Sigmoid colon (tissue), 7 donors: Measurements from ENCODE around the gene SEC63. TPM values are rescaled to one million over a fixed set of nuclear protein-coding genes. Genes with fewer than 3 reads are reported as not detected.
"Not testable (repeated sequence)": the region's sequence is repeated elsewhere in the genome, so short reads cannot be mapped to it uniquely, and the experiment has no call there.

Experiments used
- DNase-seq: peaks from one replicate; pipeline ENCODE4 v3.0.0-alpha.2; 2019
- H3K27ac ChIP-seq, 4 donors: fragments of 200-600 bp; sonication (generic); one replicate each; pipeline ENCODE4 v1.5.1; 2016 to 2019; ENCODE audit warnings: mild to moderate bottlenecking in 1 of 4
- H3K27me3 ChIP-seq, 3 donors: fragments of 200-600 bp; sonication (generic); one replicate each; pipeline ENCODE4 v1.5.1; 2019; ENCODE audit warnings: mild to moderate bottlenecking in 1 of 3
- H3K36me3 ChIP-seq, 4 donors: fragments of 200-600 bp; sonication (generic); one replicate each; pipeline ENCODE4 v1.5.1; 2016 to 2019
- H3K4me1 ChIP-seq, 4 donors: fragments of 200-600 bp; sonication (generic); one replicate each; pipeline ENCODE4 v1.5.1; 2017 to 2019
- H3K4me3 ChIP-seq, 4 donors: fragments of 200-600 bp; sonication (generic); one replicate each; pipeline ENCODE4 v1.5.1; 2017 to 2019; ENCODE audit warnings: mild to moderate bottlenecking in 2 of 4, moderate library complexity in 1 of 4
- H3K9me3 ChIP-seq, 4 donors: fragments of 200-600 bp in 3 of 4; sonication (generic) in 3 of 4; one replicate each; pipeline versions ENCODE4 v1.5.1 to v1.6.1; 2013 to 2019
- CTCF ChIP-seq, 4 experiments: fragments of 450-650 bp in 3 of 4; fragments of 200-600 bp in 1 of 4; IDR thresholded peaks; one replicate each; pipeline ENCODE4 v1.5.1; 2016 to 2019; ENCODE audit warnings: antibody characterized with exemption in 4 of 4, mild to moderate bottlenecking in 3 of 4, moderate library complexity in 2 of 4
- EP300 ChIP-seq, 4 donors: sonication (generic); formaldehyde crosslinking; IDR thresholded peaks; one replicate each; pipeline ENCODE4 v1.6.1; 2017; ENCODE audit warnings: antibody characterized with exemption in 4 of 4
- POLR2A ChIP-seq, 2 donors: fragments of 450-650 bp; IDR thresholded peaks; one replicate each; pipeline ENCODE4 v1.6.1; 2016; ENCODE audit warnings: antibody characterized with exemption in 2 of 2, mild to moderate bottlenecking in 2 of 2, moderate library complexity in 2 of 2
- POLR2AphosphoS5 ChIP-seq, 4 donors: sonication (generic); formaldehyde crosslinking; IDR thresholded peaks; one replicate each; pipeline ENCODE4 v1.6.1; 2017; ENCODE audit warnings: antibody characterized with exemption in 4 of 4
- WGBS, 2 donors: extraction: QIAGEN DNeasy Blood & Tissue Kit; methylation state at CpG; one replicate each; pipeline ENCODE4 v1.1.7; 2013; 5-methylcytosine and 5-hydroxymethylcytosine counted together
- intact Hi-C: fragments of 100-400 bp; cut with DNase I; formaldehyde crosslinking; loops from one replicate; pipeline ENCODE4 v1.15.1; 2023
- polyA plus RNA-seq, 3 donors: library from polyadenylated mRNA; stranded (reverse); fragments of 200-250 nt; gene quantifications; one replicate each; pipeline ENCODE4 v1.2.3, GENCODE V29; 2013
- total RNA-seq, 4 donors: library from RNA; depleted of rRNA; stranded (reverse); fragments of >200 nt; gene quantifications; one replicate each; pipeline ENCODE4 v1.1.0, GENCODE V29; 2016
- donor health status: healthy with polysubstance abuse.
- donor health status: Bipolar disorder and iron deficiency.
- donor health status: healthy.

SEC63 gene
- total and polyA plus RNA-seq, 7 donors: 4.9 to 44.9 (median 31.7) TPM

GRCh38 chr6:107965746-107966145 is 7.7 kb upstream of the SEC63 start:
- intact Hi-C loops: no loop called here
- TF ChIP-seq POLR2A (IDR thresholded peaks at IDR 0.05) (no peak), EP300 (IDR thresholded peaks at IDR 0.05) (no peak), POLR2AphosphoS5 (IDR thresholded peaks at IDR 0.05) (no peak), CTCF (IDR thresholded peaks at IDR 0.05) (no peak)
- H3K9me3 ChIP-seq: no peaks in the 10 kb centered on the region
- 87 to 90% methylated on average over 4 of the region's 4 CpGs for WGBS, 2 donors
- H3K4me1 ChIP-seq: peaks cover 0 to 7% (median 2%) of the 10 kb centered on the region in 4 donors
- no peak for DNase-seq
- no peaks in the 10 kb centered on the region for H3K27me3 ChIP-seq
- H3K36me3 ChIP-seq: no peaks in the 10 kb centered on the region
- no peak overlapping the region for H3K27ac ChIP-seq
- no peak overlapping the region for H3K4me3 ChIP-seq

- Histone ChIP-seq H3K27ac (no peak overlapping the region), H3K27me3 (no peaks in the 10 kb centered on the region), H3K4me1 (peaks cover 0 to 8% (median 3%) of the 10 kb centered on the region in 4 donors), H3K4me3 (no peak overlapping the region), H3K9me3 (no peaks in the 10 kb centered on the region), H3K36me3 (no peaks in the 10 kb centered on the region)
- no peak for DNase-seq
- TF ChIP-seq CTCF (IDR thresholded peaks at IDR 0.05) (no peak), POLR2AphosphoS5 (IDR thresholded peaks at IDR 0.05) (no peak), POLR2A (IDR thresholded peaks at IDR 0.05) (no peak), EP300 (IDR thresholded peaks at IDR 0.05) (no peak)
- intact Hi-C loops: no loop called here
- 62 to 75% methylated on average over 2 of the region's 2 CpGs for WGBS, 2 donors
Measured at GRCh38 chr6:107962723-107963122, 4.7 kb upstream of the SEC63 start.

- H3K4me1 ChIP-seq: peaks cover 0 to 31% (median 27%) of the 10 kb centered on the region in 4 donors
- H3K27me3 ChIP-seq: no peaks in the 10 kb centered on the region
- no peaks in the 10 kb centered on the region for H3K9me3 ChIP-seq
- WGBS, 2 donors: 70 to 72% methylated on average over 10 of the region's 10 CpGs
- no peak overlapping the region for H3K4me3 ChIP-seq
- TF ChIP-seq EP300 (IDR thresholded peaks at IDR 0.05) (no peak), POLR2A (IDR thresholded peaks at IDR 0.05) (no peak), POLR2AphosphoS5 (IDR thresholded peaks at IDR 0.05) (no peak), CTCF (IDR thresholded peaks at IDR 0.05) (no peak)
- H3K27ac ChIP-seq: no peak overlapping the region
- no peaks in the 10 kb centered on the region for H3K36me3 ChIP-seq
- no peak for DNase-seq
- intact Hi-C loops: loop anchor here (2.0 to 5.0 kb wide), 3 partner anchors 115 to 1133 kb away; partner anchors contain the start of genes OSTM1 and SESN1
Measured at GRCh38 chr6:107959392-107959791, 1.4 kb upstream of the SEC63 start.

GRCh38 chr6:107958689-107959362 is 818 bp upstream of the SEC63 start:
- not testable (repeated sequence) for H3K36me3 ChIP-seq, H3K27me3 ChIP-seq, DNase-seq, H3K9me3 ChIP-seq
- 74 to 78% methylated on average over 27 of the region's 27 CpGs for WGBS, 2 donors
- Histone ChIP-seq H3K27ac (peak overlapping the region; percentile 87 to 95 (median 92)), H3K4me3 (peak overlapping the region; percentile 29 to 92 (median 84)), H3K4me1 (peaks cover 0 to 31% (median 28%) of the 10 kb centered on the region in 4 donors)
- intact Hi-C loops: loop anchor here (2.0 to 5.0 kb wide), 3 partner anchors 116 to 1133 kb away; partner anchors contain the start of genes OSTM1 and SESN1

- WGBS, 2 donors: 0% methylated on average over 43 of the region's 43 CpGs
- H3K4me1 ChIP-seq: peaks cover 0 to 39% (median 37%) of the 10 kb centered on the region in 4 donors
- no peaks in the 10 kb centered on the region for H3K27me3 ChIP-seq
- peak; percentile 76 for DNase-seq
- peak overlapping the region; percentile 87 to 95 (median 92) for H3K27ac ChIP-seq
- H3K4me3 ChIP-seq: peak overlapping the region; percentile 79 to 92 (median 90)
- TF ChIP-seq POLR2A (IDR thresholded peaks at IDR 0.05) (no peak), POLR2AphosphoS5 (IDR thresholded peaks at IDR 0.05) (peak in 3 of 4 donors; percentile 20 to 61 (median 42))
- H3K36me3 ChIP-seq: no peaks in the 10 kb centered on the region
- no peaks in the 10 kb centered on the region for H3K9me3 ChIP-seq
- intact Hi-C loops: loop anchor here (2.0 to 5.0 kb wide), 3 partner anchors 303 to 1135 kb away; partner anchors contain the start of genes SESN1 and SNX3
Measured at GRCh38 chr6:107957308-107957908, 600 bp downstream of the SEC63 start.
